WTC11 (cell line): ENCODE measurements around the gene OR6C75.
"Not testable (repeated sequence)": the region's sequence is repeated elsewhere in the genome, so short reads cannot be mapped to it uniquely, and the experiment has no call there.

Experiments
- E2F1 ChIP-seq: sonication (generic); formaldehyde crosslinking; IDR thresholded peaks from 2 replicates; pipeline ENCODE4 v1.8.0; 2022; ENCODE audit warnings: mild to moderate bottlenecking, missing genetic modification reagents
- KAT7 ChIP-seq: sonication (generic); formaldehyde crosslinking; IDR thresholded peaks from 2 replicates; pipeline ENCODE4 v1.8.1; 2023; ENCODE audit warnings: missing genetic modification reagents, mild to moderate bottlenecking, borderline replicate concordance
- MAX ChIP-seq: sonication (generic); formaldehyde crosslinking; IDR thresholded peaks from 2 replicates; pipeline ENCODE4 v1.8.0; 2022; ENCODE audit warnings: mild to moderate bottlenecking, missing genetic modification reagents
- RELA ChIP-seq: sonication (generic); formaldehyde crosslinking; IDR thresholded peaks from 2 replicates; pipeline ENCODE4 v1.8.1; 2022; ENCODE audit warnings: missing genetic modification reagents, mild to moderate bottlenecking, borderline replicate concordance
- ZNF121 ChIP-seq: sonication (generic); formaldehyde crosslinking; IDR thresholded peaks from 2 replicates; pipeline ENCODE4 v1.8.0; 2023; ENCODE audit warnings: missing genetic modification reagents
- TF ChIP-seq, protein P1 (sequence below): fragments of 200-600 bp; IDR thresholded peaks from 2 replicates; pipeline ENCODE4 v1.8.0; 2022; ENCODE audit warnings: antibody characterized with exemption
- TF ChIP-seq, protein P2 (sequence below): fragments of 250-450 bp; sonication (Bioruptor Pico); IDR thresholded peaks from 2 replicates; pipeline ENCODE4 v1.9.0; 2021; ENCODE audit warnings: moderate library complexity, mild to moderate bottlenecking, inconsistent platforms, borderline replicate concordance
- TF ChIP-seq, protein P3 (sequence below): sonication (generic); formaldehyde crosslinking; IDR thresholded peaks from 2 replicates; pipeline ENCODE4 v1.8.1; 2022; ENCODE audit warnings: mild to moderate bottlenecking, missing genetic modification reagents, moderate library complexity, borderline replicate concordance

GRCh38 chr12:55409133-55409532 lies 46.4 kb downstream of the OR6C75 start:
- TF ChIP-seq RELA (CRISPR knock-in tag); ZNF121 (CRISPR knock-in tag); E2F1; MAX (CRISPR knock-in tag); KAT7: not testable (repeated sequence)
- TF ChIP-seq, protein P1, sequence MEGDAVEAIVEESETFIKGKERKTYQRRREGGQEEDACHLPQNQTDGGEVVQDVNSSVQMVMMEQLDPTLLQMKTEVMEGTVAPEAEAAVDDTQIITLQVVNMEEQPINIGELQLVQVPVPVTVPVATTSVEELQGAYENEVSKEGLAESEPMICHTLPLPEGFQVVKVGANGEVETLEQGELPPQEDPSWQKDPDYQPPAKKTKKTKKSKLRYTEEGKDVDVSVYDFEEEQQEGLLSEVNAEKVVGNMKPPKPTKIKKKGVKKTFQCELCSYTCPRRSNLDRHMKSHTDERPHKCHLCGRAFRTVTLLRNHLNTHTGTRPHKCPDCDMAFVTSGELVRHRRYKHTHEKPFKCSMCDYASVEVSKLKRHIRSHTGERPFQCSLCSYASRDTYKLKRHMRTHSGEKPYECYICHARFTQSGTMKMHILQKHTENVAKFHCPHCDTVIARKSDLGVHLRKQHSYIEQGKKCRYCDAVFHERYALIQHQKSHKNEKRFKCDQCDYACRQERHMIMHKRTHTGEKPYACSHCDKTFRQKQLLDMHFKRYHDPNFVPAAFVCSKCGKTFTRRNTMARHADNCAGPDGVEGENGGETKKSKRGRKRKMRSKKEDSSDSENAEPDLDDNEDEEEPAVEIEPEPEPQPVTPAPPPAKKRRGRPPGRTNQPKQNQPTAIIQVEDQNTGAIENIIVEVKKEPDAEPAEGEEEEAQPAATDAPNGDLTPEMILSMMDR = not testable (repeated sequence)
- TF ChIP-seq, protein P2, sequence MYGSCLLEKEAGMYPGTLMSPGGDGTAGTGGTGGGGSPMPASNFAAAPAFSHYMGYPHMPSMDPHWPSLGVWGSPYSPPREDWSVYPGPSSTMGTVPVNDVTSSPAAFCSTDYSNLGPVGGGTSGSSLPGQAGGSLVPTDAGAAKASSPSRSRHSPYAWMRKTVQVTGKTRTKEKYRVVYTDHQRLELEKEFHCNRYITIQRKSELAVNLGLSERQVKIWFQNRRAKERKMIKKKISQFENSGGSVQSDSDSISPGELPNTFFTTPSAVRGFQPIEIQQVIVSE (CRISPR knock-in tag) = not testable (repeated sequence)
- TF ChIP-seq, protein P3, sequence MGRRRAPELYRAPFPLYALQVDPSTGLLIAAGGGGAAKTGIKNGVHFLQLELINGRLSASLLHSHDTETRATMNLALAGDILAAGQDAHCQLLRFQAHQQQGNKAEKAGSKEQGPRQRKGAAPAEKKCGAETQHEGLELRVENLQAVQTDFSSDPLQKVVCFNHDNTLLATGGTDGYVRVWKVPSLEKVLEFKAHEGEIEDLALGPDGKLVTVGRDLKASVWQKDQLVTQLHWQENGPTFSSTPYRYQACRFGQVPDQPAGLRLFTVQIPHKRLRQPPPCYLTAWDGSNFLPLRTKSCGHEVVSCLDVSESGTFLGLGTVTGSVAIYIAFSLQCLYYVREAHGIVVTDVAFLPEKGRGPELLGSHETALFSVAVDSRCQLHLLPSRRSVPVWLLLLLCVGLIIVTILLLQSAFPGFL = not testable (repeated sequence)
